GM18519 (cell line): Measurements from ENCODE around the gene DCAF8.
"Not testable (repeated sequence)": the region's sequence is repeated elsewhere in the genome, so short reads cannot be mapped to it uniquely, and the experiment has no call there.

ENCODE experiments used
- ATAC-seq: cut with Tn5 transposase; IDR thresholded peaks from one replicate; pipeline ENCODE4 v1.9.1; 2021; ENCODE audit warnings: mild to moderate bottlenecking, moderate library complexity; ENCODE audit not compliant: unreplicated experiment, low FRiP score

Gene DCAF8

GRCh38 chr1:160261893-160262794, at the start of gene DCAF8:
TSS of gene DCAF8 (minus strand) at chr1:160262549. CDS start at chr1:160244008, 18,541 bp downstream.
- ATAC-seq: peak; percentile 73

GRCh38 chr1:160309571-160309970, 47.2 kb upstream of the DCAF8 start:
- no peak for ATAC-seq

- ATAC-seq: no peak
Observed at GRCh38 chr1:160309185-160309557, 46.8 kb upstream of the DCAF8 start.

GRCh38 chr1:160308451-160309184, 46.3 kb upstream of the DCAF8 start:
- ATAC-seq: no peak

- no peak for ATAC-seq
Observed at GRCh38 chr1:160307118-160307791, 44.9 kb upstream of the DCAF8 start.

GRCh38 chr1:160300173-160300572, 37.8 kb upstream of the DCAF8 start:
- no peak for ATAC-seq

- ATAC-seq: no peak
Observed at GRCh38 chr1:160296036-160296435, 33.7 kb upstream of the DCAF8 start.

GRCh38 chr1:160293020-160293968, 30.9 kb upstream of the DCAF8 start:
- ATAC-seq: no peak

- no peak for ATAC-seq
Observed at GRCh38 chr1:160291248-160292220, 29.2 kb upstream of the DCAF8 start.

GRCh38 chr1:160287769-160288168, 25.4 kb upstream of the DCAF8 start:
- ATAC-seq: not testable (repeated sequence)

- no peak for ATAC-seq
Observed at GRCh38 chr1:160285506-160285905, 23.2 kb upstream of the DCAF8 start.

- ATAC-seq: peak; percentile 94
Observed at GRCh38 chr1:160284782-160285344, 22.5 kb upstream of the DCAF8 start, which contains the start of gene PEX19. TSS of gene PEX19 (minus strand) at chr1:160285133. CDS start at chr1:160285124, 9 bp downstream.

- ATAC-seq: no peak
Observed at GRCh38 chr1:160284220-160284781, 22.0 kb upstream of the DCAF8 start.

- ATAC-seq: no peak
Observed at GRCh38 chr1:160282807-160283206, 20.5 kb upstream of the DCAF8 start.

- no peak for ATAC-seq
Observed at GRCh38 chr1:160277987-160278386, 15.6 kb upstream of the DCAF8 start.

GRCh38 chr1:160277330-160277729, 15.0 kb upstream of the DCAF8 start:
- no peak for ATAC-seq

GRCh38 chr1:160271025-160271424, 8.7 kb upstream of the DCAF8 start:
- no peak for ATAC-seq
